ENCODE measurements around the gene SEPTIN12.

The SEPTIN12 gene

DNA sequence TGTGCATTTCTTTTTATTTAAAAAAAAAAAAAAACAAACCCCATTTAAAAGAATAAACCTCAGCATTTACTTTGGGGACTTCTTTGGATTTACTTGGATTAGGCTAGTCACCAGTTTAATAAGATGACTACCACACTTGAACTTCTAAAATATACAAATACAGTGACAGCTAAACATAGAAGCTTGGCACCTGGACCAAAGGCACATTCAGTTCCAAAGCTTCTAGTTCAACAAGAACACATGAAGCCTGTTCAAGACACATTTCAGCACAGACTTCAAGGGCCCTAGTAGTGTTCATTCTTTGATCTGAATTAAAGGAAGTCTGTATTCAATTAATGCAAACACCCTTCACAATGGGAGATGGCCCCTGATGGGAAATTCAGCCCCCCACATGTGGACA is 25.9 kb upstream of the SEPTIN12 start:
- in situ Hi-C loops (cut with MboI; ENCODE audit: low pct_unique_long_range_greater_than_20kb, low sequenced_read_pairs, unreplicated experiment): no loop called here
- TF ChIP-seq, protein P1, sequence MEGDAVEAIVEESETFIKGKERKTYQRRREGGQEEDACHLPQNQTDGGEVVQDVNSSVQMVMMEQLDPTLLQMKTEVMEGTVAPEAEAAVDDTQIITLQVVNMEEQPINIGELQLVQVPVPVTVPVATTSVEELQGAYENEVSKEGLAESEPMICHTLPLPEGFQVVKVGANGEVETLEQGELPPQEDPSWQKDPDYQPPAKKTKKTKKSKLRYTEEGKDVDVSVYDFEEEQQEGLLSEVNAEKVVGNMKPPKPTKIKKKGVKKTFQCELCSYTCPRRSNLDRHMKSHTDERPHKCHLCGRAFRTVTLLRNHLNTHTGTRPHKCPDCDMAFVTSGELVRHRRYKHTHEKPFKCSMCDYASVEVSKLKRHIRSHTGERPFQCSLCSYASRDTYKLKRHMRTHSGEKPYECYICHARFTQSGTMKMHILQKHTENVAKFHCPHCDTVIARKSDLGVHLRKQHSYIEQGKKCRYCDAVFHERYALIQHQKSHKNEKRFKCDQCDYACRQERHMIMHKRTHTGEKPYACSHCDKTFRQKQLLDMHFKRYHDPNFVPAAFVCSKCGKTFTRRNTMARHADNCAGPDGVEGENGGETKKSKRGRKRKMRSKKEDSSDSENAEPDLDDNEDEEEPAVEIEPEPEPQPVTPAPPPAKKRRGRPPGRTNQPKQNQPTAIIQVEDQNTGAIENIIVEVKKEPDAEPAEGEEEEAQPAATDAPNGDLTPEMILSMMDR (IDR thresholded peaks at IDR 0.05; ENCODE audit: extremely low read depth, insufficient read depth, missing control alignments): no peak
- DNase-seq (ENCODE audit: low spot score): no peak

DNA sequence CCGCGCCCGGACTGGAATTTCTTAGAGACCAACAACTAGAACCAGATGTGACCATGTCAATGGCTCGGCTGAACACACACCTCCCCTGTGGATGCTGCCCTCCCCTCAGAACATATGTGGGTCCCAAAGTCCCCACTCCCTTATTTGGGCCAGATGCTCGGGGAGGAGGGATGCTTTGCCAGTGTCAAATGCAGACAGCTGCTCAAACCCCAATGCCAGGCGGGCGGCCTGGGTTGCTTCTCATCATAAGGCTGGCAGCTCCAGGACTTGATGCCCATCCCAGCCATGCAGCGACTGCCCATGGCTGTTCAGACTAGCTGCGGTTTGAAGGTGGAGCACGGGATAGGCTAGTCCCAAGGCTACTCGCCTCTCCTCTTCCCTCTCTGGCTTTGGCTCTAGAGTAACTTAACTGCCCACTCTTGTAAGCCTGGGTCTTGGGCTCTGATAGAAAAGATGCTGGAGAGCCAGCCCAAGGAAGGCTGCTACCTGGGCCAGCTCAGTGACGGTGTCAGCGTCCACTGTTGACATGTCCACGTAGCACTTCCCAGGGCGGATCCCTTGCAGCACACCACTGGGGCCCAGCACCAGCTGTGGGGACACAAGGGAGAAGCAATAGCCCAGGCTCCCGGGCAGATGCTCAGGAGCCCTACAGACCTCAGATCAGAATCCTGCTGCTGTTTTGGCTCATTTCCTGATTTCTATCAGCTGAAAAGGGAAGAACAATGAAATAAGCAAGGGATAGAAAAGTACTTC is 25.3 kb upstream of the SEPTIN12 start:
- no peak for DNase-seq (ENCODE audit: low spot score)
- in situ Hi-C loops (cut with MboI; ENCODE audit: low pct_unique_long_range_greater_than_20kb, low sequenced_read_pairs, unreplicated experiment): no loop called here
- TF ChIP-seq, protein P1 (IDR thresholded peaks at IDR 0.05; ENCODE audit: extremely low read depth, insufficient read depth, missing control alignments): no peak

DNA sequence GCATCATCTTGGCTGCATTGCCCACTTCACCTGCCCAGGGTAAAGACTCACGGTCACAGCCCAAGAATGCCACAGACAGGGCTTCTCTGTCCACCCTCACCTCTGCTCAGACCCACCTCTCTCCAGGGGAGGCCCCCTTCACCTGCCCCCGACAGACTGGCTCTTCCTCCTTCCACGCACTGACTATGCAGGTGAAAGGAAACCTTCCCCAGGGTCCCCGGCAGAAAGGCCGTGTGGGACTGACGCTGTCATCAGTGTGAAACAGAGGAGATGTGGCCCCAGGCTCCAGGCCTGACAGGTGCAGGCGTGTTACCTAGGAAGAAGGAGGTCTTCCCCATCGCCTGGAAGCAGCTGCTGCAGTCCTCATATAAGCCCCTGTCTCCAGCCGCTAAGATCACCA is 23.6 kb upstream of the SEPTIN12 start:
- DNase-seq (ENCODE audit: low spot score): no peak
- in situ Hi-C loops (cut with MboI; ENCODE audit: low pct_unique_long_range_greater_than_20kb, low sequenced_read_pairs, unreplicated experiment): no loop called here
- TF ChIP-seq, protein P1 (IDR thresholded peaks at IDR 0.05; ENCODE audit: extremely low read depth, insufficient read depth, missing control alignments): no peak

DNA sequence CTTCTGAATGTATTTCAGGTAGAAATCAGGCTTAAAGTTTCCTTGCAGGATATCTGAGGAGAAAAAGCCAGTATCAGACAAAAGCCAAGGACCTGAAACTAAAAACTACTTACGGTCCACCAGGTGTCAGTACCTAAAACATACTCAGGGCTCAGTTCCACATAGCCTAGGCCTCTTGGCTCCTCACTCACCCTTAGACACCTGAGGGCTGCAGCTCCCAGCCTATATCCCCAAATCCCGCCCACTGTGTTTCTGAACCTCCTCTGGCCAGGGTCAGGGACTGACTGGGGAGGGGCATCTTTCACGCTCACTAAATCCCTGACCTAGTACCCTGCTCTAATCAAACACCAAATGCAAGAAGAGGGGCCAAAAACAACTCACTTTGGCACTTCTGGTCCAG is 23.1 kb upstream of the SEPTIN12 start:
- TF ChIP-seq, protein P1 (IDR thresholded peaks at IDR 0.05; ENCODE audit: extremely low read depth, insufficient read depth, missing control alignments): no peak
- in situ Hi-C loops (cut with MboI; ENCODE audit: low pct_unique_long_range_greater_than_20kb, low sequenced_read_pairs, unreplicated experiment): no loop called here
- DNase-seq (ENCODE audit: low spot score): no peak

DNA sequence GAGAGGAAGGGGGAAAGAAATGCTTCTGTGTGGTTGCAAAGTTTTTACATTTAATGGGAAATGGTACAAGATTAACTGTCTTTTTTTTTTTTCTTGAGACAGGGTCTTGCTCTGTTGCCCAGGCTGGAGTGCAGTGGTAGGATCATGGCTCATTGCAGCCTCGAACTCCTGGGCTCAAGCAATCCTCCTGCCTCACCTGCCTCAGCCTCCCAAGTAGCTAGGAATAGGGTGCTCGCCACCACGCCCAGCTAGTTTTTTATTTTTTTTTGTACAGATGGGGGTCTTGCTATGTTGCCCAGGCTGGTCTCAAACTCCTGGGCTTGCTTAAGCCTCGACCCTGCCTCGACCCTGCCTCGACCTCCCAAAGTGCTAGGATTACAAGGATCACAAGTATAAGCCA is 18.1 kb upstream of the SEPTIN12 start:
- no peak for DNase-seq (ENCODE audit: low spot score)
- in situ Hi-C loops (cut with MboI; ENCODE audit: low pct_unique_long_range_greater_than_20kb, low sequenced_read_pairs, unreplicated experiment): no loop called here
- TF ChIP-seq, protein P1 (IDR thresholded peaks at IDR 0.05; ENCODE audit: extremely low read depth, insufficient read depth, missing control alignments): no peak

DNA sequence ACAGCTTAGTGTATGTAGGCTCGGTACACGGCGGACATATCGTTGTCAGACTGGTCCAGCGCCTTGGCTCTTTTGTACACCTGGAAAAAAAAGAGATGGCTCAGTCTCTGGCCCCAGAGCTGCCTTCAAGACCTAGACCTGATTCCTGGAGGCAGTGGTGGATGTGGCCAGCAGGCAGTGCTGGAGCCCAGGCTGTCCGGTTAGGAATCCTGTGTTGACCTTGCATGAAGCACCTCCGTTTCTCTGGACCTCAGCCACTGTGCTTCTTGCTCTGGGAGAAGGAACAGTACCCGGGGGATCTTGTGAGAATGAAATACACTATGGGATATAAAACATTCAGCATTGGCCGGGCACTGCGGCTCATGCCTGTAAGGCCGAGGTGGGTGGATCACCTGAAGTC is 17.1 kb upstream of the SEPTIN12 start:
- in situ Hi-C loops (cut with MboI; ENCODE audit: low pct_unique_long_range_greater_than_20kb, low sequenced_read_pairs, unreplicated experiment): no loop called here
- DNase-seq (ENCODE audit: low spot score): no peak
- TF ChIP-seq, protein P1 (IDR thresholded peaks at IDR 0.05; ENCODE audit: extremely low read depth, insufficient read depth, missing control alignments): no peak
